GM12891 (cell line): ENCODE data around the gene NNAT.

Experiments used
- POLR2A ChIP-seq: IDR thresholded peaks from 2 replicates; pipeline ENCODE4 v1.6.1; 2011; ENCODE audit warnings: low read depth, low read length, control low read depth
- POLR2AphosphoS5 ChIP-seq: IDR thresholded peaks from 2 replicates; pipeline ENCODE4 v1.6.1; 2011; ENCODE audit warnings: low read depth, low read length, control low read depth
- SPI1 ChIP-seq: IDR thresholded peaks from 2 replicates; pipeline ENCODE4 v1.6.1; 2011; ENCODE audit warnings: low read depth, low read length, control low read depth
- TAF1 ChIP-seq: IDR thresholded peaks from 2 replicates; pipeline ENCODE4 v1.6.1; 2011; ENCODE audit warnings: low read depth, low read length, control low read depth

GRCh38 chr20:37494301-37494700, 26.7 kb upstream of the NNAT start:
- TF ChIP-seq POLR2A (no peak), POLR2AphosphoS5 (no peak), SPI1 (no peak), TAF1 (no peak)
